C4-2B (cell line): ENCODE measurements around the gene CENPP.

ENCODE experiments used
- ZFX ChIP-seq: fragments of 450-650 bp; IDR thresholded peaks from 2 replicates; pipeline ENCODE4 v1.6.1; 2017
- TF ChIP-seq, protein P1 (sequence below): fragments of 450-650 bp; conservative IDR thresholded peaks from 2 replicates; pipeline ENCODE4 v1.5.1; 2017; ENCODE audit warnings: mild to moderate bottlenecking

DNA sequence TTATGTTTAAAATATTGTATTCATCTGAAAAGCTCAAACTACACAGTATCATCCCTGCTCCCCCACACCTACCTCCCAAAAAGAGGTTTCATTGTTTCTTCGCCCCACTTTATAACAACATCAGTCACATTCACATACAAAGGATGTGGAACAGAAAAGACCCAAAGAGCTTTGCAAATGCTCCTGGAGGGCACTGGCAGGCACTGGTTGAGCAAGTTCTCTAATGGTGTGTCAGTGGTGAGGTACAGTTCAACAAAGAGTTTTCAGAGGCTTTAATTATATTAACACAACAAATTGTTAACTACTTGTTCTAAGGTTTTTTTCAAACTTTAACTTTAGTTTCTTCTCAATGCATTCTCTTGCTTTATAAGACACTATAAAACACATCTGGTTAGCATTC, 264.2 kb downstream of the CENPP start:
- TF ChIP-seq, protein P1, sequence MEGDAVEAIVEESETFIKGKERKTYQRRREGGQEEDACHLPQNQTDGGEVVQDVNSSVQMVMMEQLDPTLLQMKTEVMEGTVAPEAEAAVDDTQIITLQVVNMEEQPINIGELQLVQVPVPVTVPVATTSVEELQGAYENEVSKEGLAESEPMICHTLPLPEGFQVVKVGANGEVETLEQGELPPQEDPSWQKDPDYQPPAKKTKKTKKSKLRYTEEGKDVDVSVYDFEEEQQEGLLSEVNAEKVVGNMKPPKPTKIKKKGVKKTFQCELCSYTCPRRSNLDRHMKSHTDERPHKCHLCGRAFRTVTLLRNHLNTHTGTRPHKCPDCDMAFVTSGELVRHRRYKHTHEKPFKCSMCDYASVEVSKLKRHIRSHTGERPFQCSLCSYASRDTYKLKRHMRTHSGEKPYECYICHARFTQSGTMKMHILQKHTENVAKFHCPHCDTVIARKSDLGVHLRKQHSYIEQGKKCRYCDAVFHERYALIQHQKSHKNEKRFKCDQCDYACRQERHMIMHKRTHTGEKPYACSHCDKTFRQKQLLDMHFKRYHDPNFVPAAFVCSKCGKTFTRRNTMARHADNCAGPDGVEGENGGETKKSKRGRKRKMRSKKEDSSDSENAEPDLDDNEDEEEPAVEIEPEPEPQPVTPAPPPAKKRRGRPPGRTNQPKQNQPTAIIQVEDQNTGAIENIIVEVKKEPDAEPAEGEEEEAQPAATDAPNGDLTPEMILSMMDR: no peak
- TF ChIP-seq ZFX: no peak
